22Rv1 (cell line): ENCODE results near the gene SPOCK1.

Source experiments
- CTCF ChIP-seq: fragments of 450-650 bp; IDR thresholded peaks from 2 replicates; pipeline ENCODE4 v1.5.1; 2017; ENCODE audit warnings: mild to moderate bottlenecking
- ZFX ChIP-seq: fragments of 450-650 bp; IDR thresholded peaks from 2 replicates; pipeline ENCODE4 v1.6.1; 2017; ENCODE audit warnings: antibody characterized with exemption, borderline replicate concordance

- TF ChIP-seq CTCF (no peak), ZFX (no peak)
These were observed 215.3 kb downstream of the SPOCK1 start for GRCh38 chr5:137283801-137284200.
